Mesendoderm (in vitro differentiated cells): ENCODE measurements around the gene ADAMTS10.
A peak's percentile ranks its signal among the peaks of the same experiment; 100 is the strongest.

Source experiments
- DNase-seq: peaks from one replicate; pipeline ENCODE4 v3.0.0; 2013
- H2AK5ac ChIP-seq: 2 replicates; pipeline ENCODE4 v1.6.1; 2013; ENCODE audit warnings: low read length, inconsistent platforms
- H2BK120ac ChIP-seq: 2 replicates; pipeline ENCODE4 v1.6.1; 2013; ENCODE audit warnings: low read depth, mild to moderate bottlenecking, low read length, moderate library complexity, mixed read lengths
- H2BK15ac ChIP-seq: replicated peaks from 2 replicates; pipeline ENCODE4 v1.6.1; 2013; ENCODE audit warnings: low read depth, mild to moderate bottlenecking, moderate library complexity
- H2BK5ac ChIP-seq: 2 replicates; pipeline ENCODE4 v1.6.1; 2013; ENCODE audit warnings: low read length, inconsistent platforms
- H3K18ac ChIP-seq: 2 replicates; pipeline ENCODE4 v1.6.1; 2013; ENCODE audit warnings: mild to moderate bottlenecking, low read length, mixed read lengths
- H3K23ac ChIP-seq: one replicate; pipeline ENCODE4 v1.6.1; 2013; ENCODE audit warnings: low read length
- H3K27ac ChIP-seq: 2 replicates; pipeline ENCODE4 v1.5.1; 2013; ENCODE audit warnings: low read depth, mild to moderate bottlenecking, inconsistent platforms, low read length, moderate library complexity
- H3K27me3 ChIP-seq: 2 replicates; pipeline ENCODE4 v1.6.1; 2013; ENCODE audit warnings: low read length, control low read depth, mild to moderate bottlenecking, inconsistent platforms; ENCODE audit not compliant: insufficient read depth, poor library complexity
- H3K36me3 ChIP-seq: 2 replicates; pipeline ENCODE4 v1.6.1; 2013; ENCODE audit warnings: low read length, inconsistent platforms; ENCODE audit not compliant: control insufficient read depth, insufficient read depth
- H3K4ac ChIP-seq: one replicate; pipeline ENCODE4 v1.6.1; 2013; ENCODE audit warnings: low read depth, mild to moderate bottlenecking, low read length, moderate library complexity
- H3K4me1 ChIP-seq: 2 replicates; pipeline ENCODE4 v1.6.1; 2013; ENCODE audit warnings: low read depth, low read length, inconsistent platforms; ENCODE audit not compliant: control insufficient read depth
- H3K4me2 ChIP-seq: 2 replicates; pipeline ENCODE4 v1.6.1; 2013; ENCODE audit warnings: low read length
- H3K4me3 ChIP-seq: 2 replicates; pipeline ENCODE4 v1.5.1; 2013; ENCODE audit warnings: mild to moderate bottlenecking, low read length
- H3K56ac ChIP-seq: one replicate; pipeline ENCODE4 v1.6.1; 2013; ENCODE audit warnings: low read length
- H3K79me1 ChIP-seq: 2 replicates; pipeline ENCODE4 v1.6.1; 2013; ENCODE audit warnings: low read length, inconsistent platforms
- H3K79me2 ChIP-seq: 2 replicates; pipeline ENCODE4 v1.6.1; 2013; ENCODE audit warnings: mild to moderate bottlenecking, low read length; ENCODE audit not compliant: control insufficient read depth, insufficient read depth
- H3K9ac ChIP-seq: 2 replicates; pipeline ENCODE4 v1.6.1; 2013; ENCODE audit warnings: low read length, inconsistent platforms
- H4K5ac ChIP-seq: one replicate; pipeline ENCODE4 v1.6.1; 2013; ENCODE audit warnings: low read length
- H4K8ac ChIP-seq: one replicate; pipeline ENCODE4 v1.6.1; 2013; ENCODE audit warnings: low read depth, mild to moderate bottlenecking, control low read depth, low read length, moderate library complexity
- WGBS: extraction: QIAGEN DNeasy Blood & Tissue Kit; methylation state at CpG from one replicate; pipeline ENCODE4 v1.1.7; 2013; ENCODE audit warnings: low lambda C conversion rate, missing lambda C conversion rate; ENCODE audit not compliant: insufficient coverage; ENCODE audit errors: extremely low coverage; 5-methylcytosine and 5-hydroxymethylcytosine counted together

ADAMTS10 gene

DNA sequence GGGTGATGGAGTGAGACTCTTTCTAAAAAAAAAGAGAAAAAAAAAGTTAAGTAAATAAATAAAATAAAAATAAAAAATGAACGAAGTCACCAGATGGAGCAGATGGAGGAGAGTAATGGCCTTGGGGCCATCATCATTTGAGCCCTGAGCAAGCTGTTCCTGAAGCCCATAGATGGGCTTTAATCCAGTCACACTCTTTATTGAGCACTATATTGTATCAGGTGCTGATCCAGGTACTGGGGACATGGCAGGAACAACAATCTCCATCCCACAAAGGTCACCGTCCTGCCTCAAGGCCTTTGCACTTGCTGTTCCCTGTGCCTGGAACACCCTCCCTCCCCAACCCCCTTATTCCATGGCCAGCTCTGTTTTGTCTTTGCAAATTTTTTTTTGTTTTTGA lies 3.9 kb upstream of the ADAMTS10 start:
- Histone ChIP-seq H3K4me1 (no peaks in the 10 kb centered on the region), H4K5ac (no peak overlapping the region), H3K79me2 (peaks cover 7% of the 10 kb centered on the region), H3K4me2 (no peak overlapping the region), H3K36me3 (no peaks in the 10 kb centered on the region), H3K27me3 (no peaks in the 10 kb centered on the region), H4K8ac (no peak overlapping the region), H3K56ac (no peak overlapping the region), H2BK120ac (no peak overlapping the region), H2AK5ac (no peak overlapping the region), H3K9ac (no peak overlapping the region), H2BK15ac (no peak overlapping the region), H3K27ac (no peak overlapping the region), H3K4me3 (no peak overlapping the region), H2BK5ac (no peak overlapping the region), H3K79me1 (peaks cover 6% of the 10 kb centered on the region), H3K23ac (no peak overlapping the region), H3K18ac (no peak overlapping the region), H3K4ac (no peak overlapping the region)
- no peak for DNase-seq
- WGBS, result 100% methylated on average over 1 of the region's 2 CpGs

DNA sequence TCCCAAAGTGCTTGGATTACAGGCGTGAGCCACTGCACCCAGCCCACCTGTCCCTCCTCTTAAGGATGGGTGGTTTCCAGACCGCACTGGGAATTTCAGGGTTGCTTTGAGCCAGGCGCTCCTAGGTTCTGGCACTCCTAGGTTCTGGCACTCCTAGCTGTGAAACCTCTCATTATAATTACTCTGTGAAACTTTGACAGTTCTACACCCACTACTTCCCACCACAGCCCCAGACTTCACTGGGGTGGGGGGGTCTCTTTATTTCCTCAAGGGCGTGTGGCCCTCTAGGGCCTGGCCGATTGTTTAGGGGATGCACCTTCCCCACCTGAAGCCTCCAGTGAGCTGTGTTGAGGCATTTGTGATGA lies 2.3 kb upstream of the ADAMTS10 start:
- peaks cover 9% of the 10 kb centered on the region for H3K4me1 ChIP-seq
- no peak overlapping the region for H3K23ac ChIP-seq
- no peak overlapping the region for H2BK120ac ChIP-seq
- H3K79me1 ChIP-seq, result peaks cover 13% of the 10 kb centered on the region
- H2BK15ac ChIP-seq, result no peak overlapping the region
- H3K18ac ChIP-seq, result no peak overlapping the region
- H3K36me3 ChIP-seq, result no peaks in the 10 kb centered on the region
- H2BK5ac ChIP-seq, result no peak overlapping the region
- H3K56ac ChIP-seq, result no peak overlapping the region
- no peak overlapping the region for H4K8ac ChIP-seq
- H3K9ac ChIP-seq, result no peak overlapping the region
- H3K4ac ChIP-seq, result no peak overlapping the region
- no peak overlapping the region for H4K5ac ChIP-seq
- WGBS, result no CpG with 5 or more reads among the region's 5 CpGs
- no peak overlapping the region for H3K4me2 ChIP-seq
- no peak overlapping the region for H3K27ac ChIP-seq
- H3K4me3 ChIP-seq, result no peak overlapping the region
- no peaks in the 10 kb centered on the region for H3K27me3 ChIP-seq
- no peak for DNase-seq
- H3K79me2 ChIP-seq, result peaks cover 17% of the 10 kb centered on the region
- H2AK5ac ChIP-seq, result no peak overlapping the region

DNA sequence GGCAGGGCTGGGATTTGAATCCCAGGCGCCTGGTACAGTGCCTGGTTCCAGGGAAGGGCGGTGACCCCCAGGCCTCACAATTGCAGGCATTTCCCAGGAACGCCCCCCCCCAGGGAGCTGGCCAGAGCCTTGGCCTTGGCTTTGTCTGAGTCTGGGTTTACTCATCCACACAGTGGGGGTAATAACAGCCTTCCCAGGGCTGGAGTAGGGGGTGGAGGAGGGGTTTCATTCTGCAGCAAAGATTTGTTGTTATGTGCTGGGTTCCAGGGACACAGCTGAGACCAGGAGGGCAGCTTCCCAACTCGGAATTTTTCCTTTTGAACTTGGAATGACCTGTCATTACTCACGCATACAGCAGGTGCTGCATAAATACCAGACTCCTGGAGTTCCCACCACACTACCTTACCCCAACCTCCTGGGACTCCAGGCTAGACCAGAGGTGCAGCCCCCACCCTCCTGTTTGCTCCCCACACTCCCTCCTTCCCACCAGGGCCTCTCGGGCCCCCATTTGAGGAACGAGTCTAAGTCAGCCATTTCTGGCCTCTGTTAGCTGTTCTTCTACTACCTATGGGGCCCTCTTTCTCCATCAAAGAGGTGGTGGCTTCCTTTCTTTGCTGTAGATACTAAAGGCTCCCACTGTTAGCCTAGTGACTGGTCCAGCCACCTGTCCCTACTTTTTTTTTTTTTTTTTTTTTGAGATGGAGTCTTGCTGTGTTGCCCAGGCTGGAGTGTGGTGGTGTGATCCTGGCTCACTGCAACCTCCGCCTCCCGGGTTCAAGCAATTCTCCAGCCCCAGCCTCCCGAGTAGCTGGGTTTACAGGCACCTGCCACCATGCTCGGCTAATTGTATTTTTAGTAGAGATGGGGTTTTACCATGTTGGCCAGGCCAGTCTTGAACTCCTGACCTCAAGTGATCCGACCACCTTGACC lies 1.6 kb upstream of the ADAMTS10 start:
- no peak overlapping the region for H4K5ac ChIP-seq
- peaks cover 9% of the 10 kb centered on the region for H3K4me1 ChIP-seq
- H3K36me3 ChIP-seq, result no peaks in the 10 kb centered on the region
- peak overlapping the region; percentile 59 for H3K27ac ChIP-seq
- H4K8ac ChIP-seq, result no peak overlapping the region
- H3K79me1 ChIP-seq, result peaks cover 15% of the 10 kb centered on the region
- no peak overlapping the region for H3K9ac ChIP-seq
- no peaks in the 10 kb centered on the region for H3K27me3 ChIP-seq
- peak; percentile 79 for DNase-seq
- no peak overlapping the region for H3K18ac ChIP-seq
- no CpG with 5 or more reads among the region's 12 CpGs for WGBS
- H2BK120ac ChIP-seq, result no peak overlapping the region
- H3K4me2 ChIP-seq, result no peak overlapping the region
- no peak overlapping the region for H2AK5ac ChIP-seq
- no peak overlapping the region for H3K4ac ChIP-seq
- no peak overlapping the region for H2BK15ac ChIP-seq
- H2BK5ac ChIP-seq, result no peak overlapping the region
- H3K23ac ChIP-seq, result no peak overlapping the region
- H3K79me2 ChIP-seq, result peaks cover 17% of the 10 kb centered on the region
- no peak overlapping the region for H3K4me3 ChIP-seq
- no peak overlapping the region for H3K56ac ChIP-seq

DNA sequence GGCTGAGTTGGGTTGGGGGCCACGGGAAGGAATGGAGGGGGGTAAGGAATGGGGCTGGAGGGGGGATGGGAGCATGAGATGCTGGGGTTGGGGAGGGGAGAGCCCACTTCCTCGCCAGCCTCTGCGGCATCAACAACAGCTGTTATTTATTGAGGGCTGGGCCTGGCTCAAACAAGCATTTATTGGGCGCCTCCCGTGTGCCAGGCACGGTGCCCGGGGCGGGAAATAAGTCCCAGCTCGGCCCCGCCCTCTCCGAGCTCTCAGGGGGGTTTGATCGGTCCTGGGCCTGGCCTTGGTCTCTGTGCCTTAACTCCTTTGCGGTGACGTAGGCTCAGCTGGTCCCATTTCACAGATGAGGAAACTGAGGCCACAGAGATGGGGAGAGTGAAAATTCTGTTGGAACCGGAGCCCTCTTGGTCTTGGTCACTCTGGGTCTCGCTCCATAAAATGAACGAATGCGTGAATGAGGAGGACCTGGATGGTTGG lies 919 bp upstream of the ADAMTS10 start:
- no CpG with 5 or more reads among the region's 18 CpGs for WGBS
- Histone ChIP-seq H3K36me3 (no peaks in the 10 kb centered on the region), H4K8ac (no peak overlapping the region), H3K56ac (peak overlapping the region; percentile 6), H2BK5ac (no peak overlapping the region), H3K4me2 (no peak overlapping the region), H2BK120ac (no peak overlapping the region), H3K23ac (no peak overlapping the region), H2AK5ac (no peak overlapping the region), H3K18ac (peak overlapping the region; percentile 99), H3K27ac (peak overlapping the region; percentile 59), H3K27me3 (no peaks in the 10 kb centered on the region), H3K79me2 (peaks cover 19% of the 10 kb centered on the region), H3K9ac (no peak overlapping the region), H3K4me1 (peaks cover 9% of the 10 kb centered on the region), H3K4me3 (no peak overlapping the region), H3K4ac (peak overlapping the region; percentile 56), H2BK15ac (no peak overlapping the region), H3K79me1 (peaks cover 18% of the 10 kb centered on the region), H4K5ac (no peak overlapping the region)
- peak; percentile 38 for DNase-seq

DNA sequence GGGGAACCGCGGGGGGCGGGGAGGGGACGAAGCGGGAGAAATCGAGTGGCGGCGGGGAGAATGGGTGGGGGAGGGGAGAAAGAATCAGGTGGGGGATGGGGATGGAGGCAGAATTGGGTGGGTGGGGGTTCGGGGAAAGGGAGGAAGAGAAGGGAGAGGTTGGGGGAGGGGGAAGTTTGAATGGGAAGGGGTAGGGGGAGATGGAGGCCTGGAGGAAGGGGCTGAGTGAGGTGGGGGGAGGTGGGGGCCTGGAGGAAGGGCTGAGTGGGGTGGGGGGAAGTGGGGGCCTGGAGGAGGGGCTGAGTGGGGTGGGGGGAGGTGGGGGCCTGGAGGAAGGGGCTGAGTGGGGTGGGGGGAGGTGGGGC lies 403 bp upstream of the ADAMTS10 start:
- peaks cover 18% of the 10 kb centered on the region for H3K79me1 ChIP-seq
- H3K56ac ChIP-seq, result peak overlapping the region; percentile 100
- peak; percentile 58 for DNase-seq
- H3K4me1 ChIP-seq, result peaks cover 9% of the 10 kb centered on the region
- H2BK15ac ChIP-seq, result peak overlapping the region; percentile 38
- no peak overlapping the region for H2BK5ac ChIP-seq
- no CpG with 5 or more reads among the region's 9 CpGs for WGBS
- no peak overlapping the region for H2AK5ac ChIP-seq
- no peaks in the 10 kb centered on the region for H3K36me3 ChIP-seq
- no peak overlapping the region for H4K8ac ChIP-seq
- H3K79me2 ChIP-seq, result peaks cover 19% of the 10 kb centered on the region
- H3K27me3 ChIP-seq, result no peaks in the 10 kb centered on the region
- no peak overlapping the region for H3K4me2 ChIP-seq
- H3K27ac ChIP-seq, result no peak overlapping the region
- no peak overlapping the region for H4K5ac ChIP-seq
- H3K23ac ChIP-seq, result no peak overlapping the region
- H3K4me3 ChIP-seq, result no peak overlapping the region
- H3K4ac ChIP-seq, result peak overlapping the region; percentile 98
- H3K9ac ChIP-seq, result no peak overlapping the region
- peak overlapping the region; percentile 99 for H3K18ac ChIP-seq
- peak overlapping the region; percentile 99 for H2BK120ac ChIP-seq
